GM19438 (cell line): ENCODE measurements around the gene FDX2.
"Not testable (repeated sequence)": the region's sequence is repeated elsewhere in the genome, so short reads cannot be mapped to it uniquely, and the experiment has no call there.

Source experiments
- ATAC-seq: cut with Tn5 transposase; IDR thresholded peaks from one replicate; pipeline ENCODE4 v1.9.1; 2021; ENCODE audit warnings: low read depth; ENCODE audit not compliant: unreplicated experiment

The FDX2 gene

GRCh38 chr19:10285393-10285792 lies 30.4 kb downstream of the FDX2 start:
- no peak for ATAC-seq

GRCh38 chr19:10284960-10285278 lies 30.9 kb downstream of the FDX2 start:
- ATAC-seq = no peak

DNA sequence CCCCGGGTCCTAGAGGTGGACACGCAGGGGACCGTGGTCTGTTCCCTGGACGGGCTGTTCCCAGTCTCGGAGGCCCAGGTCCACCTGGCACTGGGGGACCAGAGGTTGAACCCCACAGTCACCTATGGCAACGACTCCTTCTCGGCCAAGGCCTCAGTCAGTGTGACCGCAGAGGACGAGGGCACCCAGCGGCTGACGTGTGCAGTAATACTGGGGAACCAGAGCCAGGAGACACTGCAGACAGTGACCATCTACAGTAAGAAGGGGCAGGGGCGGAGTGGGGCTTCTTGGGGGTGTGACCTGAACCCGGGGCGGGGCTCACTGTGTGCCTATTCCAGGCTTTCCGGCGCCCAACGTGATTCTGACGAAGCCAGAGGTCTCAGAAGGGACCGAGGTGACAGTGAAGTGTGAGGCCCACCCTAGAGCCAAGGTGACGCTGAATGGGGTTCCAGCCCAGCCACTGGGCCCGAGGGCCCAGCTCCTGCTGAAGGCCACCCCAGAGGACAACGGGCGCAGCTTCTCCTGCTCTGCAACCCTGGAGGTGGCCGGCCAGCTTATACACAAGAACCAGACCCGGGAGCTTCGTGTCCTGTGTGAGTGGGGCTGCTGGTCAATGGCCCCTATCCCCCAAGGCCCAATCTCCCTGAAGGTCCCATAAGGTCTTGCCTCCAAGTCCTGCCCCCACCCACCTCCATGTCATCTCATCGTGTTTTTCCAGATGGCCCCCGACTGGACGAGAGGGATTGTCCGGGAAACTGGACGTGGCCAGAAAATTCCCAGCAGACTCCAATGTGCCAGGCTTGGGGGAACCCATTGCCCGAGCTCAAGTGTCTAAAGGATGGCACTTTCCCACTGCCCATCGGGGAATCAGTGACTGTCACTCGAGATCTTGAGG lies 31.5 kb downstream of the FDX2 start:
- ATAC-seq = no peak

- no peak for ATAC-seq
These were observed 32.3 kb downstream of the FDX2 start for GRCh38 chr19:10283301-10284064.

- not testable (repeated sequence) for ATAC-seq
These were observed 33.8 kb downstream of the FDX2 start for GRCh38 chr19:10282043-10282442.

DNA sequence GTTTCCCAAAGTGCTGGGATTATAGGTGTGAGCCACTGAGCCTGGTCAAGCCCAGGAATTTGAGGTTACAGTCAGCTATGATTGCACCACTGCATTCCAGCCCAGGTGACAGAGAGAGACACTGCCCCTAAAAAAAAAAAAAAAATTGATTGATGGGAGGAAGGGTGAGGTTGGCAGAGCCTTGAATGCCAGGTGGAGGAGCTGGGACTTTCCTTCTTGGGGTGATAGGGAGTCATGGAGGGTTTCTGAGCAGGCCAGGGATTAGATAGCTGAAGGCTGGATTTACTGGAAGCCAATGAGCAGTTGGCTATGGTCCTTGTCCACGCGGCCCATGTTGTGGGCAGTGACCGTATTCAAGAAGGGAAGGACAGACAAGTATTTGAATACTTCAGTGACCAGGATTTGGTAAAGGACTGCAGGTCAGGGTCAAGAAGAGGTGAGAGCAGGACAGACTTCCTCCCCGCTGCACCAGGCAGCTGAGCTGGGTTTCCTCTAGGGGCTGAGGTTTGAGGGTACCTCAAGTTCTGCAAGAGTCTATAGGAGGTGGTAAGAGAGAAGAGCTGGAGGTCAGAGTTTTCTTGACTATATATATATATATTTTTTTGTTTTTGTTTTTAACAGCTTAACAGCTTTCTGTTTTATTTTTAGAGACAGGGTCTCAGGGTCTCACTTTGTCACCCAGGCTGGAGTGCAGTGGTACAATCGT lies 35.9 kb downstream of the FDX2 start:
- no peak for ATAC-seq

DNA sequence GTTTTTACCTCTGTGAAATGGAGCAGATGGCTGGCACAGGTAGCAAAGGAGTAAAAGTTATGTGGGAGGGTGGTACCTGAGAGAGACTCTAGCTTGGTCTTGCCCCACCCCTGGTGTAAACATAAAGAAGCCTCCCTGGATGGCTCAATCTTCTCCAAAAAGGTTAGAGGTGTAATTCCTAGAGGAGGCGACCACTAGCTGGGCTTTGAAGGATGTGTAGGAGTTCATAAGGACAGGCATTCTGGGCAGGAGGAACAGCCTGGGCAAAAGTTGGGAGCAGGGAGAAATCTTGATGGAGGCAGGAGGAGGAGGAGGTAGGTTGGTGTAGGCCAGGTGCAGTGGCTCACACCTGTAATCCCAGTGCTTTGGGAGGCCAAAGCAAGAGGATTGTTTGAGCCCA lies 36.9 kb downstream of the FDX2 start:
- ATAC-seq = no peak

DNA sequence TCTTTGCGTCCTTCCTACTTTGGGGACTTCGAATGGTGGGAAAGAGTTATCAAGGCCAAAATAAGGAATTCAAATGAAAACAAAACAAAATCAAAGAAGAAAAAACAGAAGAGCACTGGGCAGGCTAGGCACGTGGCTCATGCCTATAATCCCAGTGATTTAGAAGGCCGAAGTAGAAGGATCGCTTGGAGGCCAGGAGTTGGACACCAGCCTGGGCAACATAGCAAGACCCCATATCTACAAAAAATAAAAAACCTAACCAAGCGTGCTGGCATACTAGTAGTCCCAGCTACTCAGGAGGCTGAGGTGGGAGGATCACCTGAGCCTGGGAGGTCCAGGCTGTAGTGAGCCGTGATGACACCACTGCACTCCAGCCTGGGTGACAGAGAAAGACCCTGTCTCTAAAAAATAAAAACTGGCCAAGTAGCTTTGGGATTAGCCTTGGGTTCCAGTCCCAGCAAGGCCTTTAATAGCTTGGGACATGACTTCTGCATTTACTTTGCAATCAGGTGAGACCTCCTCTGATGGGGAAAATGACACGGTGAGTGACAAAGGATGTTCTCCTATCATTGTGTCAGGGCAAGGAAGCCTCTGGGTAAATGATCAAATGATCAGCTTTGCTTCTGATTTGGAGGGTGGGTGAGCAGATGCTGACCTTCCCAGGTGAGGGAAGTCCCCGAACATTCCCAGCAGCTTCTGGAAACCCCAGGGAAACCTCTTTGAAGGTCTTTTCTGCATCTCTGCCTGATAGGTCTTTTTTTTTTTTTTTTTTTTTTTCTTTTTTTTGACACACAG lies 37.8 kb downstream of the FDX2 start:
- ATAC-seq = no peak

- ATAC-seq = no peak
These were observed 41.2 kb downstream of the FDX2 start for GRCh38 chr19:10274589-10274988.

DNA sequence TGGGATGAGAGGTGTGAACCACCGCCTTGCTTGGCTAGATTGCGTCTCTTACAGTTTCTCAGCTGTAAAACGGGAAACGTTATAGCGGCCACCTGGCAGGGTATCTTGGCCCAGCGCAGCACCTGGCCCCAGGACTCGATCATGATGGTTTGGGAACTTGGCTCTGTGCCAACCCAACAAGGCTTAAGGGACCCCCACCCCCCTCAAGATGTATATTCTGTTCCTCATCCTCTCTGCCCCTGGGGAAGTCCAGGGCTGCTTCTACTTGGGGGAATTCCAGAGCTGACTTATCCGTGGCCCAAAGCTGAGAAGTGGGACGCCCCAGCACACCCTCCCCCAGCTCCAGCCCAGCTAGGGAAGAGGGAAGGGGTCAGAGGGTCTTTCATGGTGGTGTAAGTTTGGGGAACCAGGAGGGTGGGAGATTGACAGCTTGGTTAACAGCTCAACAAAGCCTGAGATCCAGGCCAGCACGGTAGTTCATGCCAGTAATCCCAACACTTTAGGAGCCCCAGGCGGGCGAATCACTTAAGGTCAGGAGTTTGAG lies 44.2 kb downstream of the FDX2 start:
- ATAC-seq = no peak

DNA sequence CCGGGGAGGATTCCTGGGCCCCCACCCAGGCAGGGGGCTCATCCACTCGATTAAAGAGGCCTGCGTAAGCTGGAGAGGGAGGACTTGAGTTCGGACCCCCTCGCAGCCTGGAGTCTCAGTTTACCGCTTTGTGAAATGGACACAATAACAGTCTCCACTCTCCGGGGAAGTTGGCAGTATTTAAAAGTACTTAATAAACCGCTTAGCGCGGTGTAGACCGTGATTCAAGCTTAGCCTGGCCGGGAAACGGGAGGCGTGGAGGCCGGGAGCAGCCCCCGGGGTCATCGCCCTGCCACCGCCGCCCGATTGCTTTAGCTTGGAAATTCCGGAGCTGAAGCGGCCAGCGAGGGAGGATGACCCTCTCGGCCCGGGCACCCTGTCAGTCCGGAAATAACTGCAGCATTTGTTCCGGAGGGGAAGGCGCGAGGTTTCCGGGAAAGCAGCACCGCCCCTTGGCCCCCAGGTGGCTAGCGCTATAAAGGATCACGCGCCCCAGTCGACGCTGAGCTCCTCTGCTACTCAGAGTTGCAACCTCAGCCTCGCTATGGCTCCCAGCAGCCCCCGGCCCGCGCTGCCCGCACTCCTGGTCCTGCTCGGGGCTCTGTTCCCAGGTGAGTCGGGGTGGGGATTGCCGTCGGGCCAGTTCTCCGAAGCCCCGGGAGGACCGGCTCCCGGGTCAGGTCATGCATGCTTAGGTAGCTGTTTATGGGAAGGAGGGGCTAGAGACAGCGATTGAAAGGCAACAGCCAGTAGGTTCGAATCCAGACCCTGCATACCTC lies 45.0 kb downstream of the FDX2 start, which contains the start of gene ICAM1:
Gene ICAM1 (plus strand): TSS at position 505 of the 779 bp plus-strand sequence. CDS start 40 bp downstream, at position 545.
- peak; percentile 50 for ATAC-seq

- peak; percentile 45 for ATAC-seq
These were observed 45.6 kb downstream of the FDX2 start for GRCh38 chr19:10270180-10270615.

DNA sequence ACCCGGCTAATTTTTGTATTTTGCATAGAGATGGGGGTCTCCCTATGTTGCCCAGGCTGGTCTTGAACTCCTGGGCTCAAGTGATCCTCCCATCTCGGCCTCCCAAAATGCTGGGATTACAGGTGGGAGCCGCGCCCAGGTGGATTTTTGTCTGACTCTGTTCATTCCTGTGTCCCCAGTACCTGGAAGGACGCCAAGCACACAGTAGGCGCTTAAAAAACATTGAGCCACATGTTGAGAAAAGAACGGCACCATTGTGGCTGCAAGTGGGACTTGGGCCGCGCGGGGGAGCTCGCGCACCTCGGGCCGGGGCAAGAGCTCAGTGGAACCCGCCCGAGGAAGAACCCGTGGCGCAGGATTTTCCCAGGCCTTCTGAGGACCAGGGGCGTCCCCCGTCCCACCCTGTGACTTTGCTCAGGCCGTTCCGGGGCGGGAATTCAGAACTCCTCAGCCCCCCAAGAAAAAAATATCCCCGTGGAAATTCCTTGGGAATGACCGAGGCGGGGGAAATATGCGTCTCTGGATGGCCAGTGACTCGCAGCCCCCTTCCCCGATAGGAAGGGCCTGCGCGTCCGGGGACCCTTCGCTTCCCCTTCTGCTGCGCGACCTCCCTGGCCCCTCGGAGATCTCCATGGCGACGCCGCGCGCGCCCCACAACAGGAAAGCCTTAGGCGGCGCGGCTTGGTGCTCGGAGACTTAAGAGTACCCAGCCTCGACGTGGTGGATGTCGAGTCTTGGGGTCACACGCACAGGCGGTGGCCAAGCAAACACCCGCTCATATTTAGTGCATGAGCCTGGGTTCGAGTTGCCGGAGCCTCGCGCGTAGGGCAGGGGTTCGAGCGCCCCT lies 46.3 kb downstream of the FDX2 start:
- no peak for ATAC-seq

GRCh38 chr19:10268071-10268470 lies 47.7 kb downstream of the FDX2 start:
- ATAC-seq = no peak

DNA sequence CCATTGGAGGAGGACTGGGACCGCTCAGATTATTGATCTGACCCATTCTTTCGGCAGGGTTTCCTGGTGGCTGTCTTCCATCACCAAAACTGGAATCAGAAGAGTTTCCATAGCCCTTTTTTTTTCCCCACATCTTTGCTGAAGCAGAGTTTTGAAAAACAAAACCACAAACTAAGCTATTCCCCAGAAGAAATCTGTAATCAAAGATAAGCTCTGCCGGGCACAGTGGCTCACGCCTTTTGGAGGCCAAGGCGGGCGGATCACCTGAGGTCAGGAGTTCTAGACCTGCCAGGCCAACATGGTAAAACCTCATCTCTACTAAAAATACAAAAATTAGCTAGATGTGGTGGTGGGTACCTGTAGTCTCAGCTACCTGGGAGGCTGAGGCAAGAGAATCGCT lies 49.1 kb downstream of the FDX2 start:
- no peak for ATAC-seq

- no peak for ATAC-seq
These were observed 53.0 kb downstream of the FDX2 start for GRCh38 chr19:10262771-10263170.

GRCh38 chr19:10260141-10260584 lies 55.7 kb downstream of the FDX2 start:
- no peak for ATAC-seq
